Measurements from ENCODE around the gene SGSM2. TPM values are rescaled to one million over a fixed set of nuclear protein-coding genes. Genes with fewer than 3 reads are reported as not detected.

SGSM2 gene
- total and polyA plus RNA-seq, 2 donors: 25.3 to 100 TPM

- no peak overlapping the region for H3K27ac ChIP-seq (ENCODE audit: low read depth in 1 of 2, low read length in 1 of 2)
- H3K9me3 ChIP-seq (ENCODE audit: control insufficient read depth in 2 of 2, insufficient read depth in 1 of 2, low read length in 1 of 2): no peaks in the 10 kb centered on the region
- H3K27me3 ChIP-seq (ENCODE audit: control insufficient read depth in 2 of 2, insufficient read depth in 1 of 2, low read length in 1 of 2): no peaks in the 10 kb centered on the region
- no peaks in the 10 kb centered on the region for H3K4me1 ChIP-seq (ENCODE audit: control insufficient read depth in 2 of 2, insufficient read depth in 2 of 2, low read length in 2 of 2)
- 44% methylated on average over 19 of the region's 19 CpGs for WGBS
- peaks cover 35 to 43% of the 10 kb centered on the region in 2 donors for H3K36me3 ChIP-seq (ENCODE audit: control insufficient read depth in 2 of 2, insufficient read depth in 2 of 2, low read length in 1 of 2)
- DNase-seq (ENCODE audit: low read depth in 6 of 9, low spot score in 9 of 9): peak in 6 of 9 donors; percentile 67 to 88 (median 80)
- H3K4me3 ChIP-seq (ENCODE audit: low read length in 2 of 2): no peak overlapping the region
These were observed 78.9 kb downstream of the SGSM2 start for GRCh38 chr17:2416010-2416734.

- peaks cover 46 to 50% of the 10 kb centered on the region in 2 donors for H3K36me3 ChIP-seq (ENCODE audit: control insufficient read depth in 2 of 2, insufficient read depth in 2 of 2, low read length in 1 of 2)
- no peak overlapping the region for H3K27ac ChIP-seq (ENCODE audit: low read depth in 1 of 2, low read length in 1 of 2)
- 97% methylated on average over 7 of the region's 7 CpGs for WGBS
These were observed 81.3 kb downstream of the SGSM2 start for GRCh38 chr17:2418572-2418971.

GRCh38 chr17:2419486-2419885 is 82.2 kb downstream of the SGSM2 start:
- DNase-seq (ENCODE audit: low read depth in 6 of 9, low spot score in 9 of 9): no peak
- no peaks in the 10 kb centered on the region for H3K4me1 ChIP-seq (ENCODE audit: control insufficient read depth in 2 of 2, insufficient read depth in 2 of 2, low read length in 2 of 2)
- H3K36me3 ChIP-seq (ENCODE audit: control insufficient read depth in 2 of 2, insufficient read depth in 2 of 2, low read length in 1 of 2): peaks cover 39 to 51% of the 10 kb centered on the region in 2 donors
- H3K4me3 ChIP-seq (ENCODE audit: low read length in 2 of 2): no peak overlapping the region
- 98% methylated on average over 6 of the region's 6 CpGs for WGBS
- H3K27me3 ChIP-seq (ENCODE audit: control insufficient read depth in 2 of 2, insufficient read depth in 1 of 2, low read length in 1 of 2): no peaks in the 10 kb centered on the region
- no peak overlapping the region for H3K27ac ChIP-seq (ENCODE audit: low read depth in 1 of 2, low read length in 1 of 2)
- H3K9me3 ChIP-seq (ENCODE audit: control insufficient read depth in 2 of 2, insufficient read depth in 1 of 2, low read length in 1 of 2): no peaks in the 10 kb centered on the region

More at GRCh38 chr17:2418572-2418971, 81.3 kb downstream of the SGSM2 start:
- DNase-seq (ENCODE audit: low read depth in 6 of 9, low spot score in 9 of 9): no peak
- Histone ChIP-seq H3K4me1 (ENCODE audit: control insufficient read depth in 2 of 2, insufficient read depth in 2 of 2, low read length in 2 of 2) (no peaks in the 10 kb centered on the region), H3K9me3 (ENCODE audit: control insufficient read depth in 2 of 2, insufficient read depth in 1 of 2, low read length in 1 of 2) (no peaks in the 10 kb centered on the region), H3K27me3 (ENCODE audit: control insufficient read depth in 2 of 2, insufficient read depth in 1 of 2, low read length in 1 of 2) (no peaks in the 10 kb centered on the region), H3K4me3 (ENCODE audit: low read length in 2 of 2) (no peak overlapping the region)

- WGBS: 95% methylated on average over 12 of the region's 12 CpGs
- Histone ChIP-seq H3K4me1 (ENCODE audit: control insufficient read depth in 2 of 2, insufficient read depth in 2 of 2, low read length in 2 of 2) (no peaks in the 10 kb centered on the region), H3K9me3 (ENCODE audit: control insufficient read depth in 2 of 2, insufficient read depth in 1 of 2, low read length in 1 of 2) (no peaks in the 10 kb centered on the region), H3K36me3 (ENCODE audit: control insufficient read depth in 2 of 2, insufficient read depth in 2 of 2, low read length in 1 of 2) (peaks cover 39 to 47% of the 10 kb centered on the region in 2 donors), H3K27ac (ENCODE audit: low read depth in 1 of 2, low read length in 1 of 2) (no peak overlapping the region), H3K4me3 (ENCODE audit: low read length in 2 of 2) (no peak overlapping the region), H3K27me3 (ENCODE audit: control insufficient read depth in 2 of 2, insufficient read depth in 1 of 2, low read length in 1 of 2) (no peaks in the 10 kb centered on the region)
- DNase-seq (ENCODE audit: low read depth in 6 of 9, low spot score in 9 of 9): no peak
These were observed 82.9 kb downstream of the SGSM2 start for GRCh38 chr17:2420176-2420575.

GRCh38 chr17:2421315-2422147 is 84.2 kb downstream of the SGSM2 start:
- Histone ChIP-seq H3K9me3 (ENCODE audit: control insufficient read depth in 2 of 2, insufficient read depth in 1 of 2, low read length in 1 of 2) (no peaks in the 10 kb centered on the region), H3K4me3 (ENCODE audit: low read length in 2 of 2) (no peak overlapping the region), H3K27ac (ENCODE audit: low read depth in 1 of 2, low read length in 1 of 2) (no peak overlapping the region), H3K27me3 (ENCODE audit: control insufficient read depth in 2 of 2, insufficient read depth in 1 of 2, low read length in 1 of 2) (no peaks in the 10 kb centered on the region), H3K4me1 (ENCODE audit: control insufficient read depth in 2 of 2, insufficient read depth in 2 of 2, low read length in 2 of 2) (no peaks in the 10 kb centered on the region), H3K36me3 (ENCODE audit: control insufficient read depth in 2 of 2, insufficient read depth in 2 of 2, low read length in 1 of 2) (peaks cover 39 to 48% of the 10 kb centered on the region in 2 donors)
- no peak for DNase-seq (ENCODE audit: low read depth in 6 of 9, low spot score in 9 of 9)
- 96% methylated on average over 27 of the region's 27 CpGs for WGBS

- Histone ChIP-seq H3K36me3 (ENCODE audit: control insufficient read depth in 2 of 2, insufficient read depth in 2 of 2, low read length in 1 of 2) (peaks cover 39 to 44% of the 10 kb centered on the region in 2 donors), H3K4me3 (ENCODE audit: low read length in 2 of 2) (no peak overlapping the region), H3K9me3 (ENCODE audit: control insufficient read depth in 2 of 2, insufficient read depth in 1 of 2, low read length in 1 of 2) (no peaks in the 10 kb centered on the region), H3K27ac (ENCODE audit: low read depth in 1 of 2, low read length in 1 of 2) (no peak overlapping the region), H3K4me1 (ENCODE audit: control insufficient read depth in 2 of 2, insufficient read depth in 2 of 2, low read length in 2 of 2) (no peaks in the 10 kb centered on the region), H3K27me3 (ENCODE audit: control insufficient read depth in 2 of 2, insufficient read depth in 1 of 2, low read length in 1 of 2) (no peaks in the 10 kb centered on the region)
- WGBS: 94% methylated on average over 6 of the region's 6 CpGs
- no peak for DNase-seq (ENCODE audit: low read depth in 6 of 9, low spot score in 9 of 9)
These were observed 86.0 kb downstream of the SGSM2 start for GRCh38 chr17:2423271-2423670.

- WGBS: 94% methylated on average over 2 of the region's 2 CpGs
- Histone ChIP-seq H3K27ac (ENCODE audit: low read depth in 1 of 2, low read length in 1 of 2) (no peak overlapping the region), H3K4me3 (ENCODE audit: low read length in 2 of 2) (no peak overlapping the region), H3K4me1 (ENCODE audit: control insufficient read depth in 2 of 2, insufficient read depth in 2 of 2, low read length in 2 of 2) (no peaks in the 10 kb centered on the region), H3K27me3 (ENCODE audit: control insufficient read depth in 2 of 2, insufficient read depth in 1 of 2, low read length in 1 of 2) (no peaks in the 10 kb centered on the region), H3K36me3 (ENCODE audit: control insufficient read depth in 2 of 2, insufficient read depth in 2 of 2, low read length in 1 of 2) (peaks cover 7 to 12% of the 10 kb centered on the region in 2 donors), H3K9me3 (ENCODE audit: control insufficient read depth in 2 of 2, insufficient read depth in 1 of 2, low read length in 1 of 2) (no peaks in the 10 kb centered on the region)
- no peak for DNase-seq (ENCODE audit: low read depth in 6 of 9, low spot score in 9 of 9)
These were observed 89.9 kb downstream of the SGSM2 start for GRCh38 chr17:2427215-2427614.

GRCh38 chr17:2427910-2428309 is 90.6 kb downstream of the SGSM2 start:
- H3K4me3 ChIP-seq (ENCODE audit: low read length in 2 of 2): no peak overlapping the region
- no peaks in the 10 kb centered on the region for H3K9me3 ChIP-seq (ENCODE audit: control insufficient read depth in 2 of 2, insufficient read depth in 1 of 2, low read length in 1 of 2)
- H3K27me3 ChIP-seq (ENCODE audit: control insufficient read depth in 2 of 2, insufficient read depth in 1 of 2, low read length in 1 of 2): no peaks in the 10 kb centered on the region
- DNase-seq (ENCODE audit: low read depth in 6 of 9, low spot score in 9 of 9): no peak
- 98% methylated on average over 1 of the region's 1 CpG for WGBS
- peaks cover 10 to 16% of the 10 kb centered on the region in 2 donors for H3K36me3 ChIP-seq (ENCODE audit: control insufficient read depth in 2 of 2, insufficient read depth in 2 of 2, low read length in 1 of 2)
- no peak overlapping the region for H3K27ac ChIP-seq (ENCODE audit: low read depth in 1 of 2, low read length in 1 of 2)
- no peaks in the 10 kb centered on the region for H3K4me1 ChIP-seq (ENCODE audit: control insufficient read depth in 2 of 2, insufficient read depth in 2 of 2, low read length in 2 of 2)
